GM12874 (cell line): ENCODE results near the gene PLOD2.

Source experiments
- CTCF ChIP-seq: IDR thresholded peaks from 2 replicates; pipeline ENCODE4 v1.5.1; 2011; ENCODE audit warnings: low read depth, mild to moderate bottlenecking, control low read depth, low read length, moderate library complexity; ENCODE audit not compliant: insufficient read depth

PLOD2 gene

GRCh38 chr3:146065573-146066006 lies 95.4 kb downstream of the PLOD2 start:
- TF ChIP-seq CTCF: peak; percentile 20; the same call in 1 of the 2 replicates

DNA sequence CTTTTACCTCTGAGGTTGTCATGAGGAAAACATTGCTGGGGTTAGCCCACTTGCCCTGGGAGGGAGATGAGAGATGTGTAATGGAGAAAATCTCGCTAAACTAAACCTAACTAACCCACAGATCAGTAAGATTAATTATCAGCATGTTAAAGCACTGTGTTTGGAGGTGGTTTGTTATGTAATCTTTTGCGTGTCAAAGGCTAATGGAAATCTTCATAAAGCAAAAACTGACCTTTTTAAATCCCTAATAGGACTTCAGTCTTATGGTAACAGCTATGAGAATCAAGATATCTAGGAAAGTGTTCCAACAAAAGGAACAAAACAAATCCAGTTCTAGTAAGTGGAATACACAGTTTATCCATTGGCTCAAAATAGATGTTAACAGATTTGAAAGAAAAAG lies 102.7 kb downstream of the PLOD2 start:
- TF ChIP-seq CTCF: no peak

DNA sequence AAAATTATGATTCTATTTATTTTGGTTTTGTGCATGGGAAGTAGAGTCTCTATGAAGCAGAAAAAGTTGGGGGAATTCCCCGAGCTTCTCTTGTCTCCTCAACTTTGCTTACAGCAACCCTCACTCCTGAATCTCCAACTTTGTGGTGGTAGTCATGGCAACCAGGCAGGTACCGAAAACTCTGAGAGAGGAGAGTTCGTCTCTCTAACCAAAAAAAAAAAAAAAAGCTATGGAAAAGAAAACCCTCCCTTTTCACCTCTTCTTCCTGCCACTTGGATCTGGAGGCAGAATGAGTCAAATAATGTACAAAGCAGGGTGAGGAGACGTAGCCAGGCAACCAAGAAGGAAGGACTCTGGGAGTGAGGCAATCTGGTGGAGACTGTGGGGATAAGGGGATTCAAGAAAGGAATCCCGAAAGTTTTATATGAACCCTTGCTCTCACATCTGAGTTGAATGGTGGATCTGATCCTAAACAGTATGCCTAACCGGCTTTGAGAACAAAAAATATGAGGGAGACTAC lies 108.1 kb downstream of the PLOD2 start:
- TF ChIP-seq CTCF: no peak

DNA sequence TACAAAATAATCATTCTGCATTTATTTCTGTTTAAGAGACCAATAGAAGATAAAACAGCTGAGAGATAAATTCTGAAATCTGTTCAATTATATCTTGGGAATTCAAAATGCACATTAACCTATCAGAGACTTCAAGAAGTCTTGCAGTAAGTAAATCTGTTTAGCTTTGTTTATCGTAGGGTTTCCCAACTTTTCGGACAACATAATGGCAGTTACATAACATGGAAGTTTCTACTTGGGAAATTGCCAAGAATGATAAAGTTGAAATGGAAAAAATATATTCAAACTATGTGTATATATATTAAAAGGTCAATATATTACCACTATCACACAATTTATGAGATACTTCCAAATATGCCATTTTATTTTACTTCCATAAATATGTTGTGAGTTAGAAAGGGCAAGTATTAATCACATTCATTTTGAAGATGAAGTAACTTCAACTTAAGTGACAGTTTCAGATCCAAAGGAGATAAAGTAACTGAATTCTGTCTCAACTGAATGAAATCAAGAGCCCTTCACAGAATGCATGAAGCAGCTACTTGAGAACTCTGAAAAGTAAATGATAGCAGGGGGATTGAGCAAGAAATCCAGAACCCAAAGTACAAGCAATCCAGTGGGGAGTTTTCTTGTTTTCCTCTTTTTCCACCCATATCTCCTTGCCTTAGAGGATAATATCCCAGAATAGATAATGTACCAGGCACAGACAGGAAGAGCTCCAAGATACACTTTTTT lies 108.8 kb downstream of the PLOD2 start:
- no peak for TF ChIP-seq CTCF

DNA sequence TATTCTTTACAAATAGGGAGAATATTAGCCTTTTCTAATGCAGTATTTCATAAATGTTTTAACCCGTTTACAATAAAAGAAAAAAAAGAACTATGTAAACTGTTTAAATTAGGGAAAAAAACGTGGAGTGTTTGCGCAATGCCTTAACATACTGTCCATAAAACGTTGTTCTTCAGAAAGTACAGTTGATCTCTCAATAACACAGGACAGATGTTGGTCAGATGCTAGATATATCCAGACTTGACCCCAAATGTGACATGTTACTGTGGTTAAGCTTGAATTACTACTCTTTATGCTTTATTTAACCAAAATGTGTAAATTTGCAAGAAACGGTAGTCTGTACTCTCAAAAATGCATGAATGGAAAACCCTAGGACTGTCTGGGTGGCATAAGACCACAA lies 110.3 kb downstream of the PLOD2 start:
- no peak for TF ChIP-seq CTCF

DNA sequence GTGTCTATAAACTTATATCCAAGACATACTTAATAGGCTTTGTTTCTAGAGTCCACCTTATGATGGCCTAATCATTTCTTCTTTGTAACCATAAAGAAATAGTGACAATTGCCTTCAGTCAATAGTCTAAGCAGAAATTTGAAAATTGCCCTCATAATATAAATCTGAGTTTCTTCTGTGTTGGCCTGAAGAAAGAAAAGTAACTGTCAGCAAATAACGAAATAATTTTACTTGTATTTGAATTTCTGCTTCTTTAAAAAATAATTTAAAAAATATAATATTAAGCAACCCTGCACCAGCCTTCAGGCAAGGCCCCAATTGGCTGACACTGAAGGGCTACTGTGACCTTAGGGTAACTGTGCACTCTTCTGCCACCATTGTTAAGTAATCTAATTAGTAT lies 113.5 kb downstream of the PLOD2 start:
- TF ChIP-seq CTCF: no peak

GRCh38 chr3:146044046-146044445 lies 116.9 kb downstream of the PLOD2 start:
- TF ChIP-seq CTCF: no peak
